Small intestine (tissue), 7 donors: Measurements from ENCODE around the gene GALNT10. TPM values are rescaled to one million over a fixed set of nuclear protein-coding genes. Genes with fewer than 3 reads are reported as not detected.

Source experiments
- DNase-seq, 2 donors: peaks; one replicate each; pipeline versions ENCODE4 v3.0.0 to v3.0.0-alpha.2; 2013
- FAIRE-seq: peaks from 2 replicates; lab custom pipeline; 2012; peaks lifted over from hg19 to GRCh38; lab: Jason Lieb, UNC
- H3K27ac ChIP-seq, 3 donors: one replicate each; pipeline ENCODE4 v1.5.1; 2013; ENCODE audit warnings: low read length in 2 of 3, mild to moderate bottlenecking in 2 of 3, control low read depth in 1 of 3, inconsistent platforms in 1 of 3, low read depth in 1 of 3, moderate library complexity in 1 of 3
- H3K27me3 ChIP-seq, 3 donors: one replicate each; pipeline ENCODE4 v1.6.1; 2013; ENCODE audit warnings: low read length in 3 of 3, inconsistent platforms in 1 of 3; ENCODE audit not compliant: control insufficient read depth in 3 of 3, insufficient read depth in 3 of 3
- H3K36me3 ChIP-seq, 3 donors: one replicate each; pipeline ENCODE4 v1.6.1; 2013; ENCODE audit warnings: low read length in 3 of 3, inconsistent platforms in 1 of 3, low read depth in 1 of 3, mild to moderate bottlenecking in 1 of 3, moderate library complexity in 1 of 3; ENCODE audit not compliant: control insufficient read depth in 3 of 3, insufficient read depth in 2 of 3
- H3K4me1 ChIP-seq, 3 donors: one replicate each; pipeline ENCODE4 v1.6.1; 2013; ENCODE audit warnings: low read length in 2 of 3, inconsistent platforms in 1 of 3, low read depth in 1 of 3, mild to moderate bottlenecking in 1 of 3, moderate library complexity in 1 of 3; ENCODE audit not compliant: control insufficient read depth in 3 of 3, insufficient read depth in 2 of 3
- H3K4me3 ChIP-seq, 3 donors: one replicate each; pipeline ENCODE4 v1.5.1; 2013; ENCODE audit warnings: low read length in 3 of 3, control low read depth in 1 of 3, inconsistent platforms in 1 of 3, low read depth in 1 of 3, mild to moderate bottlenecking in 1 of 3, moderate library complexity in 1 of 3
- H3K9me3 ChIP-seq, 2 donors: one replicate each; pipeline ENCODE4 v1.6.1; 2013; ENCODE audit warnings: low read depth in 1 of 2, low read length in 1 of 2; ENCODE audit not compliant: control insufficient read depth in 2 of 2, insufficient read depth in 1 of 2
- WGBS, 3 donors: extraction: QIAGEN DNeasy Blood & Tissue Kit; methylation state at CpG; one replicate each; pipeline ENCODE4 v1.1.7; 2013; 5-methylcytosine and 5-hydroxymethylcytosine counted together
- polyA plus RNA-seq, 4 donors: library from polyadenylated mRNA; stranded (reverse) in 3 of 4; unstranded in 1 of 4; fragments of 200-250 nt in 3 of 4; fragments of 120-200 nt in 1 of 4; gene quantifications; one replicate each; pipeline versions ENCODE4 v1.2.1 to v1.2.3, GENCODE V29; 2013
- donor health status: healthy with polysubstance abuse.
- donor health status: control.
- donor health status: control.
- donor health status: Bipolar disorder and iron deficiency.
- donor health status: healthy.

GALNT10 gene
- polyA plus RNA-seq, 4 donors, result 5.4 to 18.1 (median 8.7) TPM

DNA sequence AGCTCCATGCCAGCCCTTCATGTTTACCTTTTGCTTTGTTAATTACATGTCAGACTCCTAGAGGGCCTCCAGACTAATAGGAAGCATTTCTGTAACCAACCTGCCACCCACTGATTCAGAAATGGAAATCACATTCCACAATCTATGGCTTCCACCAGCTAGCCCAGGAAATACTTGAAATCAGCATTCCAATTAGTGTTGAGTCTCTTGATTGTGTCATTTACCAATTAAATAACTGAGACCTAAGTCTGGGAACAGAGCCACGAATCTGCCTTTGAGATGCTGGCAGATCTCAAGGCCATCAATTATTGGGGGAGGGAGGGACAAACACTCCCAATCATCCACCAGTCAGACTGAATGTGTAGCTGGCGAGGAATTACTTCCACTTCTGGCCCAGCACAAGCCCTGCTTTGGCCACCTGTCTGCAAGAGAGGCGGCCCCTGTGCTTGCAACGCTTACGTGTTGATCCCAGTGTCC is 227.8 kb downstream of the GALNT10 start:
- no peak for FAIRE-seq
- no peaks in the 10 kb centered on the region for H3K9me3 ChIP-seq
- H3K4me1 ChIP-seq, result no peaks in the 10 kb centered on the region
- H3K36me3 ChIP-seq, result peaks cover 2 to 34% (median 4%) of the 10 kb centered on the region in 3 donors
- H3K4me3 ChIP-seq, result no peak overlapping the region
- no peaks in the 10 kb centered on the region for H3K27me3 ChIP-seq
- H3K27ac ChIP-seq, result no peak overlapping the region
- WGBS, 3 donors, result 70 to 83% (median 83%) methylated on average over 5 of the region's 5 CpGs
- no peak for DNase-seq

GRCh38 chr5:154419236-154419635 is 228.7 kb downstream of the GALNT10 start:
- Histone ChIP-seq H3K4me3 (no peak overlapping the region), H3K36me3 (peaks cover 2 to 34% (median 4%) of the 10 kb centered on the region in 3 donors), H3K27me3 (no peaks in the 10 kb centered on the region), H3K4me1 (no peaks in the 10 kb centered on the region), H3K9me3 (no peaks in the 10 kb centered on the region), H3K27ac (no peak overlapping the region)
- WGBS, 3 donors, result 90 to 92% (median 92%) methylated on average over 7 of the region's 7 CpGs
- DNase-seq, result no peak
- FAIRE-seq, result no peak

DNA sequence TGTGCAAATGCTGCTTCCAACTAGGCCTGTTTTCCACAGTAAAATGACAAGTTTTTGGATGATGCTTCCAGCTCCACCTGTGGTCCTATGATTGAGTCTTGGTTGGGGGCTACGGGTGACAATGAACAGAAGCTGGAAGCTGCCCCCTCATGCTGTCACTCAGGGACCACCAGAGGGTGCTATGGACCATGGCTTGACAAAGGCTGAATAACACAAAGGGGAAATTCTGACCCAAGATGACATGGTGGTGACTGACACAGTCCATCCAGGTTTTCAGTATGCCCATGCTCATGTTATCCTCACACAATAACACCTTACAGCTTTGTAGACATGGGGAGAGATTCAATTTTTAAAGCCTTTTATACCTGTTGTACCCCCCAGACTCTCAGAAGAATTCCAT is 231.3 kb downstream of the GALNT10 start:
- no peaks in the 10 kb centered on the region for H3K27me3 ChIP-seq
- H3K36me3 ChIP-seq, result peaks cover 2 to 25% (median 3%) of the 10 kb centered on the region in 3 donors
- H3K4me1 ChIP-seq, result no peaks in the 10 kb centered on the region
- no peak overlapping the region for H3K4me3 ChIP-seq
- no peak overlapping the region for H3K27ac ChIP-seq
- 70 to 94% (median 81%) methylated on average over 1 of the region's 1 CpG for WGBS, 3 donors
- peak in 1 of 2 donors; percentile 21 for DNase-seq
- H3K9me3 ChIP-seq, result no peaks in the 10 kb centered on the region
- no peak for FAIRE-seq

GRCh38 chr5:154422298-154422697 is 231.8 kb downstream of the GALNT10 start:
- H3K27ac ChIP-seq, result no peak overlapping the region
- no peak for FAIRE-seq
- no peak overlapping the region for H3K4me3 ChIP-seq
- H3K36me3 ChIP-seq, result peaks cover 2 to 22% (median 3%) of the 10 kb centered on the region in 3 donors
- 84 to 90% (median 84%) methylated on average over 2 of the region's 2 CpGs for WGBS, 3 donors
- no peak for DNase-seq
- no peaks in the 10 kb centered on the region for H3K4me1 ChIP-seq
- no peaks in the 10 kb centered on the region for H3K9me3 ChIP-seq
- no peaks in the 10 kb centered on the region for H3K27me3 ChIP-seq

DNA sequence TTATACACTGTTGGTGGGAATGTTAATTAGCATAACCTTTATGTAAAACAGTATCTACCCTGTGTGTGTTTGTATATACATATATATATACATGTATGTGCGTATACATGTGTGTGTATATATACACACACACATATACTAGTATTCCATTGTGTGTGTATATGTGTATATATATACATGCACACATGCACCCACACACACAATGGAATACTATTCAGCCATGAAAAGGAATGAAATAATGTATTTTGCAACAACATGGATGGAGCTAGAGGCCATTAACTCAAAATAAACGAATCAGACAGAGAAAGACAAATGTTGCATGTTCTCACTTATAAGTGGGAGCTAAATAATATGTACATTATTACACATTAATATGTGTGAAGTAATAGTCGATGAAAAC is 237.7 kb downstream of the GALNT10 start:
- Histone ChIP-seq H3K4me1 (peaks cover 0 to 2% (median 0%) of the 10 kb centered on the region in 3 donors), H3K9me3 (no peaks in the 10 kb centered on the region), H3K4me3 (no peak overlapping the region), H3K36me3 (no peaks in the 10 kb centered on the region), H3K27ac (no peak overlapping the region), H3K27me3 (no peaks in the 10 kb centered on the region)
- FAIRE-seq, result no peak
- WGBS, 3 donors, result 96 to 99% (median 98%) methylated on average over 3 of the region's 3 CpGs
- no peak for DNase-seq

DNA sequence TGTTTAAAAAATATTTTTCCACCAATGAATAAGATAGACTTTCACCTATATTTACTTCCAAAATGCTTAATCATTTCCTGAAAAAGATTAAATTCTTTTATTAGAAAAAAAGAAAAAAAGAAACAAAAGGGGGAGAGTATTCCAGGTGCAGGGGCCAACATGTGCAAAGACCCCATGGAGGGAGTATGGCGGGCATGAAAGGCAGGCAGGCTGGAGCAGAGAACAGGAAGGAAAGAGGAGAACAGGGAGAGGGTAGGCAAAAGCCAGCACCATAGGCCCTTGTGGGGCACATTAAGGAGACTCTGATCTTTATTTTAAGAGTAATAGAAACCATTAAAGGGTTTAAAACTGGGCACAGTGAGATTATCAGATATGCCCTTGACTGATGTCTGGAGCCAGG is 238.8 kb downstream of the GALNT10 start:
- H3K9me3 ChIP-seq, result no peaks in the 10 kb centered on the region
- peaks cover 0 to 2% (median 0%) of the 10 kb centered on the region in 3 donors for H3K4me1 ChIP-seq
- DNase-seq (no peak), FAIRE-seq (no peak)
- WGBS, 3 donors, result 95 to 100% (median 100%) methylated on average over 1 of the region's 1 CpG
- no peak overlapping the region for H3K27ac ChIP-seq
- no peaks in the 10 kb centered on the region for H3K36me3 ChIP-seq
- H3K27me3 ChIP-seq, result no peaks in the 10 kb centered on the region
- no peak overlapping the region for H3K4me3 ChIP-seq

DNA sequence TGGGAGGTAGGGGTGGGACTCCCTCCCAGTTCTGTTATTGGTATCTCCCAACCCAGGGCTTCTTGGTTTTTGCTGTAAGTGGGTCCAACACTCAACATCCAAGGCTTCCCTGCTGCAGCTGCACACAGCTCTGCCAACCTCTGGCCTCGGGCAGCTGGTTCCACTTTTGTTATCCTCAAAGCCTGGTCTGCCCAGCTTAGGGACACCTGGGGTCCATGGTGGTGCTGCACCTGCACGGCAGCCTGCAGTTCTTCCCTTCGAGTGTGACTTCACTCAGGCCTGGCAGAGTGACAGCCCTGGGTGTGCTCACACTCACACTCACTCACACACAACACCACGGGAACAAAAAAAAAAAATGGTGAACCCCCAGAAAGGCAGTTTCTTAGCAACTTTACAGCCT is 239.9 kb downstream of the GALNT10 start:
- peaks cover 2 to 3% (median 2%) of the 10 kb centered on the region in 3 donors for H3K36me3 ChIP-seq
- FAIRE-seq, result no peak
- peaks cover 0 to 2% (median 0%) of the 10 kb centered on the region in 3 donors for H3K4me1 ChIP-seq

DNA sequence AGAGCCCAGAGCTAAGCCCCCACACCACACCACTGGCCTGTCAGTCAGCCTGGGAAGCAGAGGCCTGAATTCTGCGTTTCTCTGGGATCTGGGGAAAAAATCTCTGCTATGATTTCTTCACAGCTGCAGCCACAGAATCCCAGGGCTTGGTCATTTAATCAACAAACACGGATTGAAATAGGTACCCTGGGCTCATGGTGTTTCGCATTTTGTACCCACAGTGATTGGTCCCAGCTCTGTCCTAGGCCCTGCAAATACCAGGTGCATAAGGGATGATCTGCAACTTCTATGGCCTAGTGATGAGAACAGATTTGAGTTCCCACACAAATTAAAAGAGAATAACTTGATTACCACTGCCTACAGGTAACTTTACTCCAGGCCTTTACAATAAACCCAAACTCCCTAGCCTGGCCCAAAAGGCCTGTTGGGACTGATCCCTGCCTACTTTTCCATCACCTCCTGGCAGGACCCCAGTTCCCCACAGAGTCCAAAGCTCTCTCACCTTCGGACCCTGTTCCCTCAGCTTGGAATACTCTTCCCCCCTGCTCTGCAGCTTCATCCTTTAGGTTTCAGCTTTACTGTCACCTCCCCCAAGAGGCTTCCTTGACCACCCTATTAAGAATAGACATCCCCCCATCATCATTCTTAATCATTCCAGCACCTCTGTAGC is 240.6 kb downstream of the GALNT10 start:
- no peaks in the 10 kb centered on the region for H3K9me3 ChIP-seq
- no peak overlapping the region for H3K27ac ChIP-seq
- H3K4me3 ChIP-seq, result no peak overlapping the region
- WGBS, 3 donors, result 60 to 88% (median 73%) methylated on average over 4 of the region's 4 CpGs
- no peak for DNase-seq
- H3K27me3 ChIP-seq, result no peaks in the 10 kb centered on the region
- peaks cover 0 to 2% (median 0%) of the 10 kb centered on the region in 3 donors for H3K4me1 ChIP-seq
- no peak for FAIRE-seq
- H3K36me3 ChIP-seq, result peaks cover 2 to 5% (median 3%) of the 10 kb centered on the region in 3 donors

More for the DNA sequence above, 239.9 kb downstream of the GALNT10 start:
- H3K9me3 ChIP-seq, result no peaks in the 10 kb centered on the region
- WGBS, 3 donors, result 42 to 73% (median 45%) methylated on average over 4 of the region's 4 CpGs
- H3K4me3 ChIP-seq, result no peak overlapping the region
- no peak overlapping the region for H3K27ac ChIP-seq
- DNase-seq, result no peak
- H3K27me3 ChIP-seq, result no peaks in the 10 kb centered on the region
